IMR-90 (cell line): Measurements from ENCODE around the gene COX19. TPM values are rescaled to one million over a fixed set of nuclear protein-coding genes. Genes with fewer than 3 reads are reported as not detected.
"Not testable (repeated sequence)": the region's sequence is repeated elsewhere in the genome, so short reads cannot be mapped to it uniquely, and the experiment has no call there.

Experiments used
- ATAC-seq: fragments of 200-7000 bp; cut with Tn5 transposase; 2 replicates; pipeline ENCODE4 v1.9.1; 2020; ENCODE audit warnings: low read depth, mild to moderate bottlenecking, moderate library complexity
- BruUV-seq: library from RNA; stranded (reverse); fragments of 400-500 nt; replicated peaks from 2 replicates; lab custom pipeline; 2021; lab: Mats Ljungman, UMichigan
- CTCF ChIA-PET: fragments of 300-600 bp; formaldehyde crosslinking; extraction: SDS; loops from one replicate; lab custom pipeline; 2021; ENCODE audit warnings: antibody characterized with exemption; lab: Yijun Ruan, JAX
- POLR2A ChIA-PET: fragments of 300-600 bp; sonication (Branson Sonifier 250); formaldehyde crosslinking; loops from one replicate; lab custom pipeline; 2022; ENCODE audit warnings: antibody characterized with exemption; ENCODE audit not compliant: unreplicated experiment; lab: Charles Lee
- DNase-seq: peaks from one replicate; pipeline ENCODE4 v3.0.0; 2013
- H2AFZ ChIP-seq: replicated peaks from 2 replicates; pipeline ENCODE3; 2013; ENCODE audit warnings: low read length, mild to moderate bottlenecking; ENCODE audit not compliant: poor library complexity
- H2AK5ac ChIP-seq: 2 replicates; pipeline ENCODE4 v1.6.1; 2013; ENCODE audit warnings: low read depth, low read length, inconsistent platforms
- H2AK9ac ChIP-seq: replicated peaks from 2 replicates; pipeline ENCODE3; 2013; ENCODE audit warnings: mild to moderate bottlenecking, low read depth, low read length, moderate library complexity; ENCODE audit not compliant: poor library complexity
- H2BK120ac ChIP-seq: 2 replicates; pipeline ENCODE4 v1.6.1; 2013; ENCODE audit warnings: low read depth, low read length, inconsistent platforms
- H2BK15ac ChIP-seq: 3 replicates; pipeline ENCODE4 v1.6.1; 2013; ENCODE audit warnings: low read depth, low read length, inconsistent platforms
- H2BK20ac ChIP-seq: 2 replicates; pipeline ENCODE4 v1.6.1; 2013; ENCODE audit warnings: low read depth, mild to moderate bottlenecking, inconsistent platforms, low read length, moderate library complexity
- H2BK5ac ChIP-seq: 2 replicates; pipeline ENCODE4 v1.6.1; 2013; ENCODE audit warnings: mild to moderate bottlenecking, low read depth, low read length, inconsistent platforms; ENCODE audit not compliant: poor library complexity, severe bottlenecking
- H3K14ac ChIP-seq: replicated peaks from 2 replicates; pipeline ENCODE4 v1.6.1; 2013; ENCODE audit warnings: low read depth, low read length, inconsistent platforms
- H3K18ac ChIP-seq: 2 replicates; pipeline ENCODE4 v1.6.1; 2013; ENCODE audit warnings: low read depth, low read length, control low read depth
- H3K23ac ChIP-seq: 2 replicates; pipeline ENCODE4 v1.6.1; 2013; ENCODE audit warnings: low read depth, low read length, inconsistent platforms
- H3K27ac ChIP-seq: 2 replicates; pipeline ENCODE4 v1.5.1; 2013; ENCODE audit warnings: mild to moderate bottlenecking, control low read depth, low read length; ENCODE audit not compliant: insufficient read depth
- H3K27me3 ChIP-seq: 2 replicates; pipeline ENCODE4 v1.6.1; 2013; ENCODE audit warnings: low read length; ENCODE audit not compliant: control insufficient read depth, insufficient read depth
- H3K36me3 ChIP-seq: 2 replicates; pipeline ENCODE4 v1.6.1; 2013; ENCODE audit warnings: low read length, mixed read lengths; ENCODE audit not compliant: control insufficient read depth, insufficient read depth
- H3K4ac ChIP-seq: 2 replicates; pipeline ENCODE4 v1.6.1; 2013; ENCODE audit warnings: low read depth, low read length, inconsistent platforms
- H3K4me1 ChIP-seq: 2 replicates; pipeline ENCODE4 v1.6.1; 2013; ENCODE audit warnings: low read length, mixed read lengths; ENCODE audit not compliant: control insufficient read depth, insufficient read depth
- H3K4me2 ChIP-seq: 2 replicates; pipeline ENCODE4 v1.6.1; 2013; ENCODE audit warnings: low read depth, mild to moderate bottlenecking, control low read depth, low read length, moderate library complexity
- H3K4me3 ChIP-seq: 2 replicates; pipeline ENCODE4 v1.5.1; 2013; ENCODE audit warnings: low read depth, mild to moderate bottlenecking, control low read depth, low read length, moderate library complexity; ENCODE audit not compliant: insufficient read depth
- H3K56ac ChIP-seq: 2 replicates; pipeline ENCODE4 v1.6.1; 2013; ENCODE audit warnings: low read length, inconsistent platforms; ENCODE audit not compliant: insufficient read depth; ENCODE audit errors: extremely low read depth
- H3K79me1 ChIP-seq, 2 experiments: 2 replicates each; pipeline ENCODE4 v1.6.1; 2013; ENCODE audit warnings: low read length in 2 of 2, inconsistent platforms in 1 of 2, low read depth in 1 of 2
- H3K9ac ChIP-seq: 2 replicates; pipeline ENCODE4 v1.6.1; 2013; ENCODE audit warnings: low read depth, low read length, control low read depth
- H3K9me1 ChIP-seq: 2 replicates; pipeline ENCODE4 v1.6.1; 2013; ENCODE audit warnings: low read length, inconsistent platforms; ENCODE audit not compliant: insufficient read depth
- H3K9me3 ChIP-seq: 2 replicates; pipeline ENCODE4 v1.6.1; 2013; ENCODE audit warnings: low read length; ENCODE audit not compliant: control insufficient read depth, insufficient read depth
- H4K20me1 ChIP-seq: 2 replicates; pipeline ENCODE4 v1.6.1; 2013; ENCODE audit warnings: low read length, inconsistent platforms; ENCODE audit not compliant: insufficient read depth
- H4K5ac ChIP-seq: 2 replicates; pipeline ENCODE4 v1.6.1; 2013; ENCODE audit warnings: mild to moderate bottlenecking, low read depth, low read length, control low read depth
- H4K8ac ChIP-seq, 2 experiments: 2 replicates each; pipeline ENCODE4 v1.6.1; 2013; ENCODE audit warnings: low read depth in 2 of 2, low read length in 2 of 2, control low read depth in 1 of 2, inconsistent platforms in 1 of 2
- H4K91ac ChIP-seq: 2 replicates; pipeline ENCODE4 v1.6.1; 2013; ENCODE audit warnings: low read depth, low read length, inconsistent platforms; ENCODE audit not compliant: insufficient read depth
- WGBS, 2 experiments: methylation state at CpG; one replicate each; pipeline versions ENCODE4 v1.1.5 to v1.1.7; 2013; ENCODE audit warnings: missing lambda C conversion rate in 2 of 2; ENCODE audit not compliant: insufficient read length in 1 of 2; ENCODE audit errors: extremely low coverage in 2 of 2; 5-methylcytosine and 5-hydroxymethylcytosine counted together
- dilution Hi-C: fragments of 300-500 bp; cut with HindIII; formaldehyde crosslinking; loops from one replicate; pipeline ENCODE4 v1.14.3; 2018; ENCODE audit warnings: low sequenced_read_pairs; ENCODE audit not compliant: unreplicated experiment
- in situ Hi-C: fragments of 300-500 bp; cut with MboI; formaldehyde crosslinking; loops from 3 replicates; pipeline ENCODE4 v1.14.3; 2019; ENCODE audit warnings: low sequenced_read_pairs, inconsistent platforms, mixed read lengths
- intact Hi-C: fragments of 100-400 bp; cut with micrococcal nuclease; formaldehyde crosslinking; loops from 2 replicates; pipeline ENCODE4 v1.10.0; 2022
- polyA plus RNA-seq, 3 experiments: library from polyadenylated mRNA; depleted of rRNA; stranded (reverse); fragments of >200 nt; gene quantifications; 2 replicates each; pipeline ENCODE4 v1.2.3, GENCODE V29; 2012; ENCODE audit warnings: low replicate concordance in 1 of 3
- total RNA-seq: library from RNA; depleted of rRNA; stranded (reverse); fragments of >200 nt; gene quantifications from 2 replicates; pipeline ENCODE4 v1.2.3, GENCODE V29; 2012

COX19 gene
- total and polyA plus RNA-seq, 2 of the 4 experiments (the other 2 are of a cell fraction): 3.9 to 7.3 TPM

DNA sequence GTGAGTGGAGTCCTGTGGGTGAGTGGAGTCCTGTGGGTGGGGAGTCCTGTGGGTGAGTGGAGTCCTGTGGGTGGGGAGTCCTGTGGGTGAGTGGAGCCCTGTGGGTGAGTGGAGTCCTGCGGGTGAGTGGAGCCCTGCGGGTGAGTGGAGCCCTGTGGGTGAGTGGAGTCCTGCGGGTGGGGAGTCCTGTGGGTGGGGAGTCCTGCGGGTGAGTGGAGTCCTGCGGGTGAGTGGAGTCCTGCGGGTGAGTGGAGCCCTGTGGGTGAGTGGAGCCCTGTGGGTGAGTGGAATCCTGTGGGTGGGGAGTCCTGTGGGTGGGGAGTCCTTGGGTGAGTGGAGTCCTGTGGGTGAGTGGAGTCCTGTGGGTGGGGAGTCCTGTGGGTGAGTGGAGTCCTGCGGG lies 27.1 kb upstream of the COX19 start:
- POLR2A ChIA-PET, H2AFZ ChIP-seq, H3K9ac ChIP-seq, H3K23ac ChIP-seq, DNase-seq, H2BK5ac ChIP-seq, H4K8ac ChIP-seq, CTCF ChIA-PET, dilution Hi-C loops, H3K18ac ChIP-seq, H3K27ac ChIP-seq, ATAC-seq, H4K20me1 ChIP-seq, H2BK15ac ChIP-seq, H2BK20ac ChIP-seq, H4K5ac ChIP-seq, H3K56ac ChIP-seq, H2BK120ac ChIP-seq, H3K4me3 ChIP-seq, H3K9me1 ChIP-seq, H4K91ac ChIP-seq, H3K4me2 ChIP-seq, H2AK9ac ChIP-seq, H3K4ac ChIP-seq, H3K4me1 ChIP-seq, BruUV-seq, H3K9me3 ChIP-seq, in situ Hi-C loops, H3K79me1 ChIP-seq, H3K14ac ChIP-seq, H2AK5ac ChIP-seq, H3K27me3 ChIP-seq, intact Hi-C loops: not testable (repeated sequence)
- no CpG with 5 or more reads among the region's 7 CpGs for WGBS, 2 experiments
- peaks cover 19% of the 10 kb centered on the region for H3K36me3 ChIP-seq

DNA sequence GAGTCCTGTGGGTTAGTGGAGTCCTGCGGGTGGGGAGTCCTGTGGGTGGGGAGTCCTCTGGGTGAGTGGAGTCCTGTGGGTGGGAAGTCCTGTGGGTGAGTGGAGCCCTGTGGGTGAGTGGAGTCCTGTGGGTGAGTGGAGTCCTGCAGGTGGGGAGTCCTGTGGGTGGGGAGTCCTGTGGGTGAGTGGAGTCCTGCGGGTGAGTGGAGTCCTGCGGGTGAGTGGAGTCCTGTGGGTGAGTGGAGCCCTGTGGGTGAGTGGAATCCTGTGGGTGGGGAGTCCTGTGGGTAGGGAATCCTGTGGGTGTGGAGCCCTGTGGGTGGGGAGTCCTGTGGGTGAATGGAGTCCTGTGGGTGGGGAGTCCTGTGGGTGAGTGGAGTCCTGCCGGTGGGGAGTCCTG lies 26.7 kb upstream of the COX19 start:
- not testable (repeated sequence) for H4K8ac ChIP-seq

More for the DNA sequence above, 26.7 kb upstream of the COX19 start:
- H3K18ac ChIP-seq, H3K4me2 ChIP-seq, H4K20me1 ChIP-seq, H3K14ac ChIP-seq, H3K9me1 ChIP-seq, BruUV-seq, H3K9ac ChIP-seq, H2AK9ac ChIP-seq, H2BK120ac ChIP-seq, H3K27me3 ChIP-seq, H2BK20ac ChIP-seq, H4K5ac ChIP-seq, H2BK15ac ChIP-seq, DNase-seq, intact Hi-C loops, H3K27ac ChIP-seq, H3K4ac ChIP-seq, H2BK5ac ChIP-seq, in situ Hi-C loops, ATAC-seq, H3K79me1 ChIP-seq, POLR2A ChIA-PET, dilution Hi-C loops, H2AK5ac ChIP-seq, CTCF ChIA-PET, H4K91ac ChIP-seq, H3K56ac ChIP-seq, H3K4me1 ChIP-seq, H3K23ac ChIP-seq, H2AFZ ChIP-seq, H3K9me3 ChIP-seq, H3K4me3 ChIP-seq: not testable (repeated sequence)
- WGBS, 2 experiments: no CpG with 5 or more reads among the region's 4 CpGs
- peaks cover 18% of the 10 kb centered on the region for H3K36me3 ChIP-seq
